Gastroesophageal sphincter (tissue), 4 donors: ENCODE data around the gene NFIA. TPM values are rescaled to one million over a fixed set of nuclear protein-coding genes. Genes with fewer than 3 reads are reported as not detected.

ENCODE experiments used
- ATAC-seq: fragments of 150-250 bp; one replicate; pipeline ENCODE4 v1.9.1; 2016; ENCODE audit warnings: mild to moderate bottlenecking, moderate library complexity
- H3K27ac ChIP-seq, 4 donors: fragments of 200-600 bp; sonication (generic) in 3 of 4; 1 replicate in 3 of 4; 2 replicates in 1 of 4; pipeline ENCODE4 v1.5.1; 2016 to 2019
- H3K27me3 ChIP-seq: fragments of 200-600 bp; sonication (generic); one replicate; pipeline ENCODE4 v1.5.1; 2019
- H3K36me3 ChIP-seq, 2 donors: fragments of 200-600 bp; sonication (generic); one replicate each; pipeline ENCODE4 v1.5.1; 2019; ENCODE audit warnings: control low read depth in 1 of 2
- H3K4me1 ChIP-seq, 3 donors: fragments of 200-600 bp; sonication (generic); 1 replicate in 2 of 3; 2 replicates in 1 of 3; pipeline ENCODE4 v1.5.1; 2016 to 2019; ENCODE audit warnings: control low read depth in 2 of 3
- H3K4me3 ChIP-seq, 2 donors: fragments of 200-600 bp; sonication (generic); one replicate each; pipeline ENCODE4 v1.5.1; 2019; ENCODE audit warnings: mild to moderate bottlenecking in 1 of 2, moderate library complexity in 1 of 2
- H3K9me3 ChIP-seq, 3 donors: fragments of 200-600 bp; sonication (generic); one replicate each; pipeline ENCODE4 v1.5.1; 2017 to 2019; ENCODE audit warnings: control low read depth in 2 of 3
- EP300 ChIP-seq: sonication (generic); formaldehyde crosslinking; IDR thresholded peaks from one replicate; pipeline ENCODE4 v1.6.1; 2017; ENCODE audit warnings: antibody characterized with exemption, mild to moderate bottlenecking
- POLR2A ChIP-seq, 2 donors: fragments of 450-650 bp; IDR thresholded peaks; one replicate each; pipeline ENCODE4 v1.6.1; 2017; ENCODE audit warnings: antibody characterized with exemption in 2 of 2, mild to moderate bottlenecking in 2 of 2, moderate library complexity in 1 of 2
- POLR2AphosphoS5 ChIP-seq: sonication (generic); formaldehyde crosslinking; IDR thresholded peaks from one replicate; pipeline ENCODE4 v1.6.1; 2017; ENCODE audit warnings: antibody characterized with exemption
- WGBS, 2 donors: methylation state at CpG; one replicate each; pipeline ENCODE4 v1.1.5; 2018; ENCODE audit warnings: low coverage in 1 of 2; 5-methylcytosine and 5-hydroxymethylcytosine counted together
- total RNA-seq, 4 donors: library from RNA; depleted of rRNA; stranded (reverse); fragments of >200 nt; gene quantifications; one replicate each; pipeline ENCODE4 v1.1.0, GENCODE V29; 2016
- TF ChIP-seq, protein P1 (sequence below), 4 experiments: fragments of 200-600 bp in 2 of 4; fragments of 450-650 bp in 2 of 4; sonication (generic) in 1 of 4; IDR thresholded peaks; one replicate each; pipeline ENCODE4 v1.5.1; 2017 to 2019; ENCODE audit warnings: antibody characterized with exemption in 4 of 4, mild to moderate bottlenecking in 2 of 4, moderate library complexity in 2 of 4

Gene NFIA
- total RNA-seq, 4 donors from 2014 or later: 123 to 205 (median 149) TPM

GRCh38 chr1:61370913-61371279 is 288.5 kb downstream of the NFIA start:
- H3K4me1 ChIP-seq: no peaks in the 10 kb centered on the region
- 88 to 95% methylated on average over 2 of the region's 2 CpGs for WGBS, 2 donors
- no peaks in the 10 kb centered on the region for H3K27me3 ChIP-seq
- no peaks in the 10 kb centered on the region for H3K9me3 ChIP-seq
- no peak for ATAC-seq
- H3K27ac ChIP-seq: no peak overlapping the region
- H3K4me3 ChIP-seq: no peak overlapping the region
- TF ChIP-seq EP300: no peak
- peaks cover 0 to 21% of the 10 kb centered on the region in 2 donors for H3K36me3 ChIP-seq

DNA sequence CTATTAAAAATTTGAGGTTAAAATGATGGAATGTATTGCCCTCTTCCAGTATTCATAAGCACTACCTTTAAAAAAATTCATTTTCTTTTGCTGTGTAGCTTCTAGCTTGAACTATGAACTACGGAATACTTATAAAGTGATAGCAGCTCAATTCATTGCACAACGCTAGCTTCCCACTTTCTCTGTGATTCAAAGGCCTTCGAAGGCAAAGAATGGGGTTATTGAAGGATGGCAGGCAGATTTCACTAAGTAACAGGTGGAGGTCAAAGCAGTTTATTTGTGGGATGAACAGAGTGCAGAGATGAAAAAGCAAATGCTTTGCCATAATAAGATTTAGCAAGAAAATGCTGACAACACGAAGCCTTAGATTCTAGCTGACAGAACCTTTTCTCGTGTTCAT is 290.6 kb downstream of the NFIA start:
- H3K4me1 ChIP-seq: no peaks in the 10 kb centered on the region
- WGBS, 2 donors: 89 to 92% methylated on average over 5 of the region's 5 CpGs
- TF ChIP-seq POLR2AphosphoS5 (no peak), POLR2A (IDR thresholded peaks at IDR 0.05) (no peak), EP300 (no peak)
- TF ChIP-seq, protein P1, sequence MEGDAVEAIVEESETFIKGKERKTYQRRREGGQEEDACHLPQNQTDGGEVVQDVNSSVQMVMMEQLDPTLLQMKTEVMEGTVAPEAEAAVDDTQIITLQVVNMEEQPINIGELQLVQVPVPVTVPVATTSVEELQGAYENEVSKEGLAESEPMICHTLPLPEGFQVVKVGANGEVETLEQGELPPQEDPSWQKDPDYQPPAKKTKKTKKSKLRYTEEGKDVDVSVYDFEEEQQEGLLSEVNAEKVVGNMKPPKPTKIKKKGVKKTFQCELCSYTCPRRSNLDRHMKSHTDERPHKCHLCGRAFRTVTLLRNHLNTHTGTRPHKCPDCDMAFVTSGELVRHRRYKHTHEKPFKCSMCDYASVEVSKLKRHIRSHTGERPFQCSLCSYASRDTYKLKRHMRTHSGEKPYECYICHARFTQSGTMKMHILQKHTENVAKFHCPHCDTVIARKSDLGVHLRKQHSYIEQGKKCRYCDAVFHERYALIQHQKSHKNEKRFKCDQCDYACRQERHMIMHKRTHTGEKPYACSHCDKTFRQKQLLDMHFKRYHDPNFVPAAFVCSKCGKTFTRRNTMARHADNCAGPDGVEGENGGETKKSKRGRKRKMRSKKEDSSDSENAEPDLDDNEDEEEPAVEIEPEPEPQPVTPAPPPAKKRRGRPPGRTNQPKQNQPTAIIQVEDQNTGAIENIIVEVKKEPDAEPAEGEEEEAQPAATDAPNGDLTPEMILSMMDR (IDR thresholded peaks at IDR 0.05): no peak
- H3K36me3 ChIP-seq: peaks cover 0 to 14% of the 10 kb centered on the region in 2 donors
- H3K9me3 ChIP-seq: no peaks in the 10 kb centered on the region
- no peaks in the 10 kb centered on the region for H3K27me3 ChIP-seq
- no peak for ATAC-seq
- H3K27ac ChIP-seq: no peak overlapping the region
- no peak overlapping the region for H3K4me3 ChIP-seq

GRCh38 chr1:61374156-61374555 is 291.8 kb downstream of the NFIA start:
- Histone ChIP-seq H3K27me3 (no peaks in the 10 kb centered on the region), H3K4me1 (no peaks in the 10 kb centered on the region), H3K27ac (no peak overlapping the region), H3K4me3 (no peak overlapping the region), H3K36me3 (peaks cover 0 to 14% of the 10 kb centered on the region in 2 donors), H3K9me3 (no peaks in the 10 kb centered on the region)
- WGBS, 2 donors: 100% methylated on average over 1 of the region's 1 CpG
- ATAC-seq: no peak
- TF ChIP-seq, protein P1 (IDR thresholded peaks at IDR 0.05): no peak
- TF ChIP-seq EP300: no peak
- TF ChIP-seq POLR2AphosphoS5: no peak
- no peak for TF ChIP-seq POLR2A (IDR thresholded peaks at IDR 0.05)

DNA sequence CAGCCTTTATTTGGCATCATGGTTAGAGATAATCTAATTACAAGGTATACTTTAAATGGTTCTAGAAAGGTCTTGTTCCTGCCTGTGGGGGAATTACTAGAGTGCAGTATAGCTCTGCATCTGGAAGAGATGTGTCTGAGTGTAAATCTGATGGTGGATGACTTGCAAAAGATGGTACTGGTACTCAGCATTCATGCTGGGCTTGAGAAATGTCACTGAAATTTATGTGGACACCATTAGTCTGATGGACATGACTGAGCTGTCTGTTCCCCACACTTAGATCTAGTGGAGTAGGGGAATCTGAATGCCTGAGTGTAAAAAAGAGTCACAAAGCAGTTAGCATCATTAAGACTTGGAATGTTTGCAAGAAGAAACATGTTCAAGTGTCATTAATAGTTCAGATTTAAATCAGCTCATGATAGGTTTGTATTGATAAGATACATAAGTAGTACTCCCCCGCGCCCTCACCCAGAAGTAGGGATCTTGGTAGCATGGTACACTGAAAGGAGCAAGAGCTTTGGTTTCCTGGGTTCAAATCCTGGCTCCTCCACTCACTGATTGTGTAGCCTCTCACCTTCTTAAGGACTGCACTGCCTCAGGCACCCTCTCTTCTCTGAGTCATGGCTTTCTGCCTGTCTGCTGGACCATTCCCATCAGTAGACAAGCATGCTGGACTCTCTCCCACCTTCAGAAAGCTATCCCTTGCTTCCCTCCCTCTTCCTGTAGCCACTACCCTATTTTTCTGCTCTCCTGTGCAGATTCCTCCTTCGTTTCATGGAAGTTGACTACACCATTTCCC is 292.9 kb downstream of the NFIA start:
- 93 to 100% methylated on average over 3 of the region's 3 CpGs for WGBS, 2 donors
- ATAC-seq: no peak

DNA sequence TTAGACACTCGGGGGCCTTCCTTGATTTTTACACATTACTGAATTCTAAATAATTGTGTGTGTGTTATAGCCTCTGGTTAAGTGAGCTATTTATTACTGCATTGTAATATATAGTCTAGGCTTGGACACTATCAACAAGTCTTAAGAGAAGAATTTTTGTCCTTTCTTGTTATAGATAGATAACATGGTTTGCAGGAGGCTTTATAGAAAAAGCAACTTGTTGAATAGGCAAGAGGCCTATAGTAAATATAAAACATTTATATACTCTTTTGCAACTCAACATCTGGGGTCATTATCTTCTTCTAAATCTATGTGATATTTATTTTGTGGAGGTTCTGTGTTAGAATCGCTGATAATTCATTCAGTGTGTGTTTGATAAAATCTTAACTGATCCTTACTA is 293.8 kb downstream of the NFIA start:
- no peak overlapping the region for H3K4me3 ChIP-seq
- ATAC-seq: no peak
- WGBS, 2 donors: 91 to 95% methylated on average over 1 to 2 of the region's 2 CpGs
- no peak overlapping the region for H3K27ac ChIP-seq
- no peaks in the 10 kb centered on the region for H3K9me3 ChIP-seq
- peaks cover 0 to under 1% of the 10 kb centered on the region in 2 donors for H3K36me3 ChIP-seq
- no peaks in the 10 kb centered on the region for H3K27me3 ChIP-seq
- TF ChIP-seq EP300: no peak
- TF ChIP-seq, protein P1 (IDR thresholded peaks at IDR 0.05): no peak
- TF ChIP-seq POLR2A (IDR thresholded peaks at IDR 0.05): no peak
- TF ChIP-seq POLR2AphosphoS5: no peak
- H3K4me1 ChIP-seq: no peaks in the 10 kb centered on the region

More for the DNA sequence above, 292.9 kb downstream of the NFIA start:
- H3K4me3 ChIP-seq: no peak overlapping the region
- peaks cover 0 to 9% of the 10 kb centered on the region in 2 donors for H3K36me3 ChIP-seq
- H3K4me1 ChIP-seq: no peaks in the 10 kb centered on the region
- H3K9me3 ChIP-seq: no peaks in the 10 kb centered on the region
- H3K27ac ChIP-seq: no peak overlapping the region
- TF ChIP-seq, protein P1 (IDR thresholded peaks at IDR 0.05): no peak
- no peak for TF ChIP-seq POLR2AphosphoS5
- no peak for TF ChIP-seq EP300
- TF ChIP-seq POLR2A (IDR thresholded peaks at IDR 0.05): no peak
- no peaks in the 10 kb centered on the region for H3K27me3 ChIP-seq
